ENCODE measurements around the gene FBXO44.

DNA sequence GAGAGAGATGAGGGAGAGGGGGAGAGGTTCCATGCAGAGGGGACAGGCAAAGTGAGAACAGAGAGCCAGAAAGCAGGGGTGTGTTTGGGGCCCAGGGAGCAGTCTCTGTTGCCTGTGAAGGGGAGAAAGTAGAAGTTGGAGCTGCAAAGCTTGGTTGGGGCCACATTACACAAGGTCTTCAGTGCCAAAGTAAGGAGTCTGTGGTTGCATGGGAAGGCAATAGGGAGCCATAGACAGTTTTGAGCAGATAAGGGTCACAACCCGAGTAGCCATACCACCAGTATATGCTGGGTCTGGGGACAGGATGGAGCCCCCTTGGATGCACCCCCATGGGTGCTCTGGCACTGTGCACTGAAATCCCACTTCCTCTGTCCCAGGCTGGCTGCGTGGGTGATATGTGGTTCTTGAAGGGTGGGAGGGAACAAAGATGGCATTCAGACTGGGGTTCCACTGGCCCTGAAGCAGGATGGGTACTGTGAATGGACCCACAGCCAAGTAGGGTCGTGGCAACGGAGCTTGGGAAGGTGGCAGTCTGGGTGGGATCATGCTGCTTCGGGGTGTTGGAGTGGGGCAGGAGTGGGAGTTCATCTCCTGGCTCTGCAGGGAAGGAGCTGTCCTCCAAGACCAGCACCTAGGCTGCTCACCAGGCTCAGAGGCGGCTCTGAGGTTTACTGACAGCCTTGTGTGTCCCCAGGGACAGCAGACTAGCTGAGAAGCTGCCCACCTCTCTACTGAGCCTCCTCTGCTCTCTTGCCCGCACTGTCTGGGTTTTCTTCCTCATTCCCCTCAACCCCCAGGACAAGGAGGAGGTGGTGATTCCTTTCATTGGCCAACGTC is 48.9 kb downstream of the FBXO44 start:
- TF ChIP-seq CTCF (IDR thresholded peaks at IDR 0.05) (no peak), EP300 (IDR thresholded peaks at IDR 0.05) (no peak), POLR2AphosphoS5 (IDR thresholded peaks at IDR 0.05) (no peak), POLR2A (IDR thresholded peaks at IDR 0.05) (no peak)
